GM12878 (cell line): Measurements from ENCODE around the gene MYBL2. TPM values are rescaled to one million over a fixed set of nuclear protein-coding genes. Genes with fewer than 3 reads are reported as not detected.

Experiments
- ATAC-seq: fragments of 200-7000 bp; cut with Tn5 transposase; 3 replicates; pipeline ENCODE4 v1.9.1; 2020; ENCODE audit warnings: mild to moderate bottlenecking, moderate library complexity
- BruUV-seq: library from RNA; stranded (reverse); fragments of 400-500 nt; replicated peaks from 2 replicates; lab custom pipeline; 2021; lab: Mats Ljungman, UMichigan
- CTCF ChIA-PET: fragments of 300-600 bp; sonication (Branson Sonifier 250); formaldehyde crosslinking; extraction: SDS; loops from one replicate; lab custom pipeline; 2021; ENCODE audit warnings: inconsistent platforms; lab: Yijun Ruan, JAX
- POLR2A ChIA-PET: fragments of 350-600 bp; formaldehyde crosslinking; extraction: SDS; loops from one replicate; lab custom pipeline; 2021; ENCODE audit warnings: inconsistent platforms; lab: Charles Lee
- RAD21 ChIA-PET: fragments of 300-600 bp; sonication (Branson Sonifier 250); formaldehyde crosslinking; loops from one replicate; lab custom pipeline; 2023; ENCODE audit warnings: antibody characterized with exemption; ENCODE audit not compliant: unreplicated experiment; lab: Charles Lee
- SMC1A ChIA-PET: fragments of 300-600 bp; sonication (Branson Sonifier 250); formaldehyde crosslinking; loops from one replicate; lab custom pipeline; 2023; ENCODE audit not compliant: unreplicated experiment, uncharacterized antibody; lab: Charles Lee
- DNase-seq: peaks from one replicate; pipeline ENCODE4 v3.0.0-alpha.2; 2011; ENCODE audit warnings: low read depth, low spot score
- FAIRE-seq: peaks from 3 replicates; lab custom pipeline; 2011; peaks lifted over from hg19 to GRCh38; lab: Jason Lieb, UNC
- H2AFZ ChIP-seq: 2 replicates; pipeline ENCODE4 v1.6.0; 2011; ENCODE audit warnings: low read depth, low read length, control low read depth; ENCODE audit not compliant: control insufficient read depth
- H3K27ac ChIP-seq: 2 replicates; pipeline ENCODE4 v1.5.1; 2011; ENCODE audit warnings: control low read depth; ENCODE audit not compliant: control insufficient read depth, insufficient read depth
- H3K27me3 ChIP-seq, 2 experiments: replicated peaks in 1 of 2; 2 replicates each; pipeline versions ENCODE4 v1.6.0 to v1.6.1; 2011; ENCODE audit warnings: low read length in 1 of 2; ENCODE audit not compliant: control insufficient read depth in 2 of 2, insufficient read depth in 2 of 2
- H3K36me3 ChIP-seq, 2 experiments: 2 replicates each; pipeline ENCODE4 v1.5.1; 2011; ENCODE audit warnings: low read length in 1 of 2; ENCODE audit not compliant: control insufficient read depth in 2 of 2, insufficient read depth in 2 of 2
- H3K4me1 ChIP-seq: 2 replicates; pipeline ENCODE4 v1.6.1; 2011; ENCODE audit warnings: mild to moderate bottlenecking, low read length, moderate library complexity, mixed read lengths; ENCODE audit not compliant: control insufficient read depth, insufficient read depth
- H3K4me2 ChIP-seq: 2 replicates; pipeline ENCODE4 v1.6.0; 2011; ENCODE audit warnings: control low read depth; ENCODE audit not compliant: control insufficient read depth, insufficient read depth
- H3K4me3 ChIP-seq: fragments of 200-600 bp; sonication (generic); 2 replicates; pipeline ENCODE4 v1.5.1; 2016
- H3K79me2 ChIP-seq: 2 replicates; pipeline ENCODE4 v1.6.0; 2011; ENCODE audit warnings: low read length; ENCODE audit not compliant: control insufficient read depth, insufficient read depth
- H3K9ac ChIP-seq: 2 replicates; pipeline ENCODE4 v1.8.0; 2011; ENCODE audit warnings: low read length, control low read depth, mixed read lengths; ENCODE audit not compliant: control insufficient read depth, insufficient read depth
- H3K9me3 ChIP-seq: replicated peaks from 3 replicates; pipeline ENCODE4 v1.5.1; 2011; ENCODE audit warnings: mild to moderate bottlenecking, low read length; ENCODE audit not compliant: control insufficient read depth, insufficient read depth
- H4K20me1 ChIP-seq: 2 replicates; pipeline ENCODE4 v1.6.0; 2011; ENCODE audit not compliant: control insufficient read depth, insufficient read depth
- CBX5 ChIP-seq: sonication (generic); IDR thresholded peaks from 2 replicates; pipeline ENCODE4 v1.6.1; 2016; ENCODE audit warnings: low read depth, moderate library complexity, mild to moderate bottlenecking, inconsistent platforms
- EED ChIP-seq: sonication (generic); IDR thresholded peaks from 2 replicates; pipeline ENCODE4 v1.6.1; 2016; ENCODE audit warnings: antibody characterized with exemption, low read depth
- ETV6 ChIP-seq, 2 experiments: fragments of 450-650 bp in 1 of 2; IDR thresholded peaks in 1 of 2; conservative IDR thresholded peaks in 1 of 2; 2 replicates each; pipeline ENCODE4 v1.6.1; 2014; ENCODE audit warnings: antibody characterized with exemption in 1 of 2, borderline replicate concordance in 1 of 2, low read depth in 1 of 2, mild to moderate bottlenecking in 1 of 2, moderate library complexity in 1 of 2
- HDGF ChIP-seq: fragments of 450-650 bp; IDR thresholded peaks from 2 replicates; pipeline ENCODE4 v1.6.1; 2016; ENCODE audit warnings: antibody characterized with exemption
- KDM1A ChIP-seq: fragments of 200-600 bp; sonication (generic); IDR thresholded peaks from 2 replicates; pipeline ENCODE4 v1.6.1; 2016; ENCODE audit warnings: borderline replicate concordance
- MEF2A ChIP-seq: IDR thresholded peaks from 2 replicates; pipeline ENCODE4 v1.6.1; 2011; ENCODE audit warnings: low read depth, mild to moderate bottlenecking, low read length, moderate library complexity; ENCODE audit not compliant: insufficient read depth
- MTA2 ChIP-seq: fragments of 450-650 bp; IDR thresholded peaks from 2 replicates; pipeline ENCODE4 v1.6.1; 2016; ENCODE audit warnings: low read depth, mild to moderate bottlenecking, moderate library complexity
- RBBP5 ChIP-seq: fragments of 200-600 bp; sonication (generic); conservative IDR thresholded peaks from 2 replicates; pipeline ENCODE4 v1.6.1; 2016
- RFX5 ChIP-seq: IDR thresholded peaks from 2 replicates; pipeline ENCODE4 v1.6.1; 2011; ENCODE audit warnings: low read depth, low read length, improper control_type of control experiment
- SIN3A ChIP-seq: IDR thresholded peaks from 2 replicates; pipeline ENCODE4 v1.6.1; 2012; ENCODE audit warnings: low read depth, low read length, improper control_type of control experiment
- SMC3 ChIP-seq: IDR thresholded peaks from 2 replicates; pipeline ENCODE4 v1.6.1; 2011; ENCODE audit warnings: low read length, improper control_type of control experiment, borderline replicate concordance
- SP1 ChIP-seq: IDR thresholded peaks from one replicate; pipeline ENCODE4 v1.6.1; 2011; ENCODE audit warnings: low read depth, low read length
- SPI1 ChIP-seq: IDR thresholded peaks from 2 replicates; pipeline ENCODE4 v1.6.1; 2011; ENCODE audit warnings: low read depth, mild to moderate bottlenecking, low read length, moderate library complexity, borderline replicate concordance; ENCODE audit not compliant: insufficient read depth
- YBX1 ChIP-seq: fragments of 450-650 bp; IDR thresholded peaks from 2 replicates; pipeline ENCODE4 v1.6.1; 2016; ENCODE audit warnings: antibody characterized with exemption
- ZBTB33 ChIP-seq: fragments of 450-650 bp; IDR thresholded peaks from 2 replicates; pipeline ENCODE4 v1.6.1; 2017; ENCODE audit warnings: mild to moderate bottlenecking
- ZNF24 ChIP-seq: fragments of 450-650 bp; IDR thresholded peaks from 2 replicates; pipeline ENCODE4 v1.6.1; 2017; ENCODE audit warnings: antibody characterized with exemption, mild to moderate bottlenecking
- WGBS: methylation state at CpG from one replicate; pipeline ENCODE4 v1.1.6; 2016; ENCODE audit warnings: low lambda C conversion rate; ENCODE audit not compliant: insufficient replicate concordance, insufficient coverage; ENCODE audit errors: missing lambda C conversion rate; 5-methylcytosine and 5-hydroxymethylcytosine counted together
- in situ Hi-C: fragments of 300-500 bp; cut with MboI; formaldehyde crosslinking; loops from 9 replicates; pipeline ENCODE4 v1.14.3; 2018; ENCODE audit warnings: mixed read lengths
- intact Hi-C: fragments of 100-400 bp; cut with micrococcal nuclease; formaldehyde crosslinking; loops from one replicate; pipeline ENCODE4 v1.14.2; 2022; ENCODE audit not compliant: unreplicated experiment
- polyA plus RNA-seq, 11 experiments: library from polyadenylated mRNA; depleted of rRNA in 4 of 11; unstranded in 6 of 11; stranded (reverse) in 5 of 11; fragments of >200 nt; fragmentation: Nextera tagmentation in 4 of 11; fragmentation: Illumina TruSeq in 1 of 11; extraction: Ambion mirVana in 4 of 11; extraction: Trizol in 1 of 11; gene quantifications; 1 replicate in 1 of 11; 2 replicates in 10 of 11; pipeline versions ENCODE4 v1.2.1 to v1.2.3, GENCODE V29; 2011 to 2016; ENCODE audit warnings: inconsistent platforms in 2 of 11, missing spikeins in 2 of 11, low read depth in 1 of 11
- total RNA-seq, 4 experiments: library from RNA; depleted of rRNA in 3 of 4; stranded (reverse); fragments of >200 nt in 3 of 4; fragmentation: Illumina TruSeq in 1 of 4; extraction: Trizol in 1 of 4; gene quantifications; 2 replicates each; pipeline versions ENCODE4 v1.2.1 to v1.2.3, GENCODE V29; 2013 to 2021
- TF ChIP-seq, protein P1 (sequence below): fragments of 450-650 bp; IDR thresholded peaks from 2 replicates; pipeline ENCODE4 v1.6.1; 2016; ENCODE audit warnings: mild to moderate bottlenecking, moderate library complexity, borderline replicate concordance

The MYBL2 gene
- total and polyA plus RNA-seq, 10 of the 15 experiments (the other 5 are each of a cell fraction or from before 2014, with no cell fraction given) = 4.5 to 213 (median 74.2) TPM

GRCh38 chr20:43752561-43753301 is 85.8 kb downstream of the MYBL2 start:
- Histone ChIP-seq H3K9ac (peak overlapping the region; percentile 81), H3K9me3 (no peaks in the 10 kb centered on the region; the same call in 2 of the 3 replicates), H2AFZ (peak overlapping the region; percentile 16; the same call in 1 of the 2 replicates), H3K4me1 (peaks cover 34% of the 10 kb centered on the region), H3K4me3 (no peak overlapping the region; the same call in 1 of the 2 replicates), H3K27ac (peak overlapping the region; percentile 99), H3K36me3 (no peaks in the 10 kb centered on the region), H3K4me2 (peak overlapping the region; percentile 87), H3K79me2 (no peaks in the 10 kb centered on the region), H3K27me3 (no peaks in the 10 kb centered on the region), H4K20me1 (no peaks in the 10 kb centered on the region)
- SMC1A ChIA-PET = interaction anchor here (0.8 to 8.9 kb wide), 22 partner anchors 10 to 337 kb away, joined by 3 to 164 read pairs (median 11); no protein-coding TSS in a partner anchor
- intact Hi-C loops = loop anchor here (1.0 kb wide), 1 partner anchor 73 kb away; no protein-coding TSS in a partner anchor
- DNase-seq = peak; percentile 95
- CTCF ChIA-PET = interaction anchor here (1.2 to 6.1 kb wide), 7 partner anchors 17 to 324 kb away, joined by 3 to 223 read pairs (median 37); no protein-coding TSS in a partner anchor
- no TSS peak for BruUV-seq
- 17% methylated on average over 13 of the region's 13 CpGs for whole genome bisulfite sequencing
- in situ Hi-C loops = loop anchor here (5.0 kb wide), 1 partner anchor 330 kb away; no protein-coding TSS in a partner anchor
- ATAC-seq = peak; percentile 75
- RAD21 ChIA-PET = interaction anchor here (0.6 to 6.4 kb wide), 20 partner anchors 10 to 338 kb away, joined by 3 to 182 read pairs (median 16); no protein-coding TSS in a partner anchor
- peak; percentile 86 for FAIRE-seq
- POLR2A ChIA-PET = interaction anchor here (0.6 to 4.7 kb wide), 4 partner anchors 16 to 242 kb away, joined by 3 to 21 read pairs (median 6); no protein-coding TSS in a partner anchor
- TF ChIP-seq ZBTB33 = no peak
- TF ChIP-seq HDGF = peak; percentile 17; the same call in 1 of the 2 replicates
- TF ChIP-seq, protein P1, sequence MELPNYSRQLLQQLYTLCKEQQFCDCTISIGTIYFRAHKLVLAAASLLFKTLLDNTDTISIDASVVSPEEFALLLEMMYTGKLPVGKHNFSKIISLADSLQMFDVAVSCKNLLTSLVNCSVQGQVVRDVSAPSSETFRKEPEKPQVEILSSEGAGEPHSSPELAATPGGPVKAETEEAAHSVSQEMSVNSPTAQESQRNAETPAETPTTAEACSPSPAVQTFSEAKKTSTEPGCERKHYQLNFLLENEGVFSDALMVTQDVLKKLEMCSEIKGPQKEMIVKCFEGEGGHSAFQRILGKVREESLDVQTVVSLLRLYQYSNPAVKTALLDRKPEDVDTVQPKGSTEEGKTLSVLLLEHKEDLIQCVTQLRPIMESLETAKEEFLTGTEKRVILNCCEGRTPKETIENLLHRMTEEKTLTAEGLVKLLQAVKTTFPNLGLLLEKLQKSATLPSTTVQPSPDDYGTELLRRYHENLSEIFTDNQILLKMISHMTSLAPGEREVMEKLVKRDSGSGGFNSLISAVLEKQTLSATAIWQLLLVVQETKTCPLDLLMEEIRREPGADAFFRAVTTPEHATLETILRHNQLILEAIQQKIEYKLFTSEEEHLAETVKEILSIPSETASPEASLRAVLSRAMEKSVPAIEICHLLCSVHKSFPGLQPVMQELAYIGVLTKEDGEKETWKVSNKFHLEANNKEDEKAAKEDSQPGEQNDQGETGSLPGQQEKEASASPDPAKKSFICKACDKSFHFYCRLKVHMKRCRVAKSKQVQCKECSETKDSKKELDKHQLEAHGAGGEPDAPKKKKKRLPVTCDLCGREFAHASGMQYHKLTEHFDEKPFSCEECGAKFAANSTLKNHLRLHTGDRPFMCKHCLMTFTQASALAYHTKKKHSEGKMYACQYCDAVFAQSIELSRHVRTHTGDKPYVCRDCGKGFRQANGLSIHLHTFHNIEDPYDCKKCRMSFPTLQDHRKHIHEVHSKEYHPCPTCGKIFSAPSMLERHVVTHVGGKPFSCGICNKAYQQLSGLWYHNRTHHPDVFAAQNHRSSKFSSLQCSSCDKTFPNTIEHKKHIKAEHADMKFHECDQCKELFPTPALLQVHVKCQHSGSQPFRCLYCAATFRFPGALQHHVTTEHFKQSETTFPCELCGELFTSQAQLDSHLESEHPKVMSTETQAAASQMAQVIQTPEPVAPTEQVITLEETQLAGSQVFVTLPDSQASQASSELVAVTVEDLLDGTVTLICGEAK = no peak
- TF ChIP-seq MTA2 = peak; percentile 93
- TF ChIP-seq RFX5 = no peak
- TF ChIP-seq CBX5 = 0 out of 2 replicates have a peak, but pooled peaks have one; percentile 10
- peak; percentile 88 for TF ChIP-seq SP1
- no peak for TF ChIP-seq YBX1
- peak; percentile 100 for TF ChIP-seq EED
- TF ChIP-seq SIN3A = no peak
- TF ChIP-seq MEF2A = peak; percentile 93
- TF ChIP-seq ZNF24 = no peak; the same call in 1 of the 2 replicates
- TF ChIP-seq SPI1 = peak; percentile 60; the same call in 1 of the 2 replicates
- TF ChIP-seq RBBP5 = no peak
- TF ChIP-seq ETV6 (conservative IDR thresholded peaks at IDR 0.05 in 1 of 2, IDR thresholded peaks at IDR 0.05 in 1 of 2; ENCODE audit: borderline replicate concordance in 1 of 2, low read depth in 1 of 2) = peak in 1 of 2 experiments; percentile 99; a peak in 2 of 4 replicates
- TF ChIP-seq SMC3 = 0 out of 2 replicates have a peak, but pooled peaks have one; percentile 23
- TF ChIP-seq KDM1A = no peak
